ENCODE data around the gene ZSWIM7.

Gene ZSWIM7

GRCh38 chr17:15999141-15999973 lies at the start of gene ZSWIM7, which contains the start of gene TTC19:
TSS of gene ZSWIM7 (minus strand) at chr17:15999704. CDS start at chr17:15999594, 110 bp downstream.
TSS of gene TTC19 (plus strand) at chr17:15999824. CDS start at chr17:15999849, 25 bp downstream.
- peak; percentile 81 for DNase-seq (ENCODE audit: low spot score)

DNA sequence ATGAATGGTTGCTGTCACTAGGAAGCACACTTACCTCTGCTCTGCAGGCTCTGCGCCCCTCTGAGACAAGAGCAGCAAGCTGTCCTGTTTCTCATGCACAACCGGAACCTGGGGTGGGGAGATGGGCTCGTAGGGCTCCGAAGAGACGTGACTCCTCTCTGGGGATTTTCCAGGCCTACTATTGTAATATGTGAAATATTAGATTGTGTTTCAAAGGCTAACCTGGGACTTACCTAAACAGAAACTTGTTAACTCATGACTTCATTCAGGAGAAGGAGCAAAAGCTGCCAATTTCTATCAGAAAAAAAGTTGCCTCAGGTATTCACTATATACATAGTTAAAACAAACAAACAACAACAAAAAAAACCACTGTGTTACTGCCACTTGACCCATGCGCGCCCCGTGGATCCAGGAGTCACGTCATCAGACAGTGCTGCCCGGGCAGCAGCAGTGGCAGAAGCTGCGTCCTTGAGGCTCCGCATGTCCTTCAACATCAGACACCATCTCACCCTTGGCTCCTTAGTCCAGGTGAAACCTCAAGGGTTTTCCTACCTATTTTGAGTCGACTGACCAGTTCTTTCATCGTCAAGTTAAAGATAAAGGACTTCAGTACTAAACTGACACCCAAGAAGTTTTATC lies 49.4 kb upstream of the ZSWIM7 start:
- no peak for DNase-seq (ENCODE audit: low spot score)

GRCh38 chr17:16046966-16047365 lies 47.5 kb upstream of the ZSWIM7 start:
- DNase-seq (ENCODE audit: low spot score), result no peak

DNA sequence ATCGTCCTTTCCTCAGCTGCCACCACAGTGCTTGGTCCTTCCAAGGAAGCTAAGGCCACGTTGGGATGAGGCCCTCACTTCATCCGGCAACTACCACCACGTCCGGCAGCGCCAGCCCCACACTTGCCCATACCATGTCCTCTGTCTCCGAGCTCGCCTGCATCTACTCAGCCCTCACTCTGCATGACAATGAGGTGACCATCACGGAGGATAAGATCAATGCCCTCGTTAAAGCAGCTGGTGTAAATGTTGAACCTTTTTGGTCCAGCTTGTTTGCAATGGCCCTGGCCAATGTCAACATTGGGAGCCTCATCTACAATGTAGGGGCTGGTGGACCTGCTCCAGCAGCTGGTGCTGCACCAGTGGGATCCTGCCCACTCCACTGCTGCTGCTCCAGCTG lies 45.0 kb upstream of the ZSWIM7 start:
- no peak for DNase-seq (ENCODE audit: low spot score)

DNA sequence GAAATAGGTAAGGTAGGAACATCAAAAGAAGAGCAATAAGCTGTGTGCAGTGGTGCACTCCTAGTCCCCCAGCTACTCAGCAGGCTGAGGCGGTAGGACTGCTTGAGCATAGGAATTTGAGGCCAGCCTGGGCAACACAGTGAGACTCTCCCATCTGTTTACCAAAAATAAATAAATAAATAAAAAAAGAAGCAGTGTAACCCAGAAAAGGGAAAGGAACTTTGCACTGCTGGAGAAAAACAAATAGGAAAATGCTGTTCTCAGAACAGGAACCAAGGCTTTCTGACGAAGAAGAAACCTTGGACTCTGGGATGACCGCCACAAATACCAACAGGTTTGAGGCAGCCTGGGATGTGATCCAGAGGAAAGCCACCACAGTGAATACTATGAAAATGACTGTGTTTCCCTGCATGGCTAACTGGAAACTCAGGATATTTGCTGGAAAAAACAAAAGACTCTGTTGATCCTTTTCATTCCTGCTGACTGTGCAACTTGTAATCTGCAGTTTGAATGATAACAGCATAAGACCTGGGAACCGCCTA lies 41.3 kb upstream of the ZSWIM7 start:
- DNase-seq (ENCODE audit: low spot score), result no peak

DNA sequence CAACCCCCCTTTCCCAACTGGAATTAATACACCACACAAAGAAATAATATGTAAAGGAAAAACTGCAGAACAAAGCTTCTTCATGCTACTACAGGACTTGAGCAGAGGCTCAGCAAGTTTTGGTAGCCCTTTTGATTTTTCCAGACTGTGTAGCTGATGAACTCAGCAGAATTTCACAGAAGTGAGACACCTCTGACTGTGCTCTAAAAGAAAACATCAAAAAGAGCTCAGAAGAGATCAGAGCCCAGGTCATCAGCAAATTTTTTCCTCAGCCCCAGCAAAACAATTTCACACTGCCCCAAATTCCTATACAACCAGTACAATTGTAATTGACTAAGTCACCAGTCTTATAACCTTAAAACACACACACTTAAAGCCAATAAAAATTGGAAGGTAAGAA lies 38.1 kb upstream of the ZSWIM7 start:
- DNase-seq (ENCODE audit: low spot score), result no peak

DNA sequence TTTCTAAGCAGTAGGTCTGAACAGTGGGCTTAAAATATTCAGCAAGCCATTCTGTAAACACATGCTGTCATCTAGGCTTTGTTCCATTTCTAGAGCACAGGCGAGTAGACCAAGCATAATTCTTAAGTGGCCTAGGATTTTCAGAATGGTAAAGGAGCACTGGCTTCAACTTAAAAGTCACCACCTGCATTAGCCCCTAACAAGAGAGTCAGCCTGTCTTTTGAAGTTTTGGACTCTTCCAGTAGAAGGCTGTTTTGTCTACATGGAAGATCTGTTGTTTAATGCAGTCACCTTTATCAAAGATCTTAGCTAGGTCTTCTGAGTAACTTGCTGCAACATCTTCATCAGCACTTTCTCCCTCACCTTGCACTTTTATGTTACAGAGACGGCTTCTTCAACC lies 36.8 kb upstream of the ZSWIM7 start:
- no peak for DNase-seq (ENCODE audit: low spot score)

DNA sequence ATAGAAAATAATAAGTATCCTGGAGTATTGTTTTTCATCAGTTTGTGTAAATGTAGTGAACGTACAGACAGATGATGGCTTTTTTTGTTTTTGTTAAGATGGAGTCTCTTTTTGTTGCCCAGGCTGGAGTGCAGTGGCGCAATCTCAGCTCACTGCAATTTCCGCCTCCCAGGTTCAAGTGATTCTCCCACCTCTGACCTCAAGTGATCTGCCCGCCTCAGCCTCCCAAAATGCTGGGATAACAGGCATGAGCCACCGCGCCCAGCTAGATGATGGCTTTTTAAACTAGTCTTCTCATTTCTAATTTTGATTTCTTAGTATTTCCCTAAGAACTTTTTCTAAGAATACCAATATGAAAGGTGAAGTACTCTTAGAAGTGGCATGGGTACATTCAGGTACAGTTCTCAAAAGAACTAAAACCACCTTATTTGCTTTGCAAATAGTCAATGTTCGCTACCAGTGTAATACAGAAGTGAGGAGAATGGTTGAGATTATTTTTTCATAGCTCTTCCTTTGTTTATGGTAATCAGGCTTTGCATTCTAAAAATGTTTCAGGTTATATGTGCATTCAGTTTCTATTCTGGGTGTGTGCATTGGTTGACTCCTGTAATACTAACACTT lies 34.3 kb upstream of the ZSWIM7 start:
- DNase-seq (ENCODE audit: low spot score), result no peak

DNA sequence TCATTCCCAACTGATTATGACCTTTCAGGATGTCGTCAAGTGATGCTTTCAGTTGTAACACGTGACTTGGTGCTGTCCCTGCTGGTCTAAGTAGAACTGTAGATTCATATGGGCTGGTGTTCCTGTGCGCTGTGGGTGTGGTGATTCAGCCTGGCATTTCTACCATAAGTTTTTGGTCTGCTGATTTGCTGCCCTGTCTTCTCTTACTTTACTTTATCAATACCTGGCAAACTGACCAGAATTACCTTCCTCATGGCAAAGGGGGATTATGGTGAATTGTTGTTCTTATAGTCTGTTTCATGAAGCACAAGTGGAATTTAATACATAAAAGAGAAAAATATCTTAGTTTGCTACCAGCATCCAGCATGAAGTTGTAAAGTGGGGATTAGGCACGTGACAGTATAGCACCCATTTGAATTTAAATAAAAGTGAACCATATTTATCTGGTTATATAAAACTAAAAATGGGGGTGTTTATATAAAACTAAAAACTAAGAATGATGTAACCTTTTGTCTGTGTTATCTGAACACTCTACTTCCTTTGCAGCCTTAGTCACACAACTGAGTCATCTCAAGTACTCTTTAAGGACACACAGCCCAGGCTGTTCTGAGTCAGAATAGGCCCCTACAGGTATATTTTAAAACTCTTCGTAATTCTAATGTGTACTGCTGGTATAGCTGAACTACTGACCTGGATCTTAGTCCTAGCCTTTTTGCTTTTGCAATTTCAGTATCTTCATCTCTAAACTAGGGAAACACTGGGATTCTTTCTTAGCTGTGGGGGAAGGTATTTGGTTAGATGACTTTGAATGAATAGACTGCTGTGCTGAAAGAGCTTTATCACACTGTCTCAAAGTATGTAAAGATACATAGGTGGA lies 28.4 kb upstream of the ZSWIM7 start:
- DNase-seq (ENCODE audit: low spot score), result no peak

- no peak for DNase-seq (ENCODE audit: low spot score)
Measured at GRCh38 chr17:16026895-16027294, 27.4 kb upstream of the ZSWIM7 start.

- no peak for DNase-seq (ENCODE audit: low spot score)
Measured at GRCh38 chr17:16025202-16025601, 25.7 kb upstream of the ZSWIM7 start.

DNA sequence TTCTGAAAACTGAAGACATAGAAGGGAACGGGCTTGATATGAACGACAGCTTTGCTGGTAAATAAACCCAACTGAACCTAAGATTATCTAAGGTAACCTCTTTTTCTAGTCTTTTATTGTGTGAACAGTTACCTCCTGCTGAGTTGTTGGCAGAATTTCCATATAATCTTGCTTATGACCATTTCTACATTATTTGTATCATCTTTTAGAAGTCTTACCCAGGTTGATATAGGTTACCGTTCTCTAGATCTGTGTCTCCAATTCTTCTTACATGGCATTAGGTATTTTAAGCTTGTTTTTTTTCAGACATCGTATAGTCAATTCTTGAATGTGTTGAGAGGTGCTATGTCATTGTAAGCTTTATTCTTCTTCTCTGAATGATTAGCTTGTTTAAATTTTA lies 24.4 kb upstream of the ZSWIM7 start:
- no peak for DNase-seq (ENCODE audit: low spot score)

DNA sequence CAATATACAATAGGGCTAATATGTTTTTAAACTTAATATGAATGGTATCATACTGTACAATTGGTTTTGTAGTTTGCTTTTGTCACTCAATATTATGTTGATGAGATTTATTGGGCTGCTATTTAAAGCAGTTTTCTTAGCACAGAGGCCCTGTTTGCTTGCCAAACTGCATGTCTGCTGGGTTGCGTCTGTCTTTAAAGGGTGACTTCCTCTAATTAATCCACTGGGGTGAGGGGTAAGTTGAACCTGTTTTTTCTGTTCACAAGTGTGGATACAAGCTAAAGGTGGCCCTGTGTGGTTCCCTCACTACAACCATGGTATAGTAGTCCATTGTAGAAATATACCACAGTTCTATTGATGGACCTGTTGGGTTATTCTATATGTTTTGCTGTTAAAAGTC lies 19.8 kb upstream of the ZSWIM7 start:
- DNase-seq (ENCODE audit: low spot score), result no peak

DNA sequence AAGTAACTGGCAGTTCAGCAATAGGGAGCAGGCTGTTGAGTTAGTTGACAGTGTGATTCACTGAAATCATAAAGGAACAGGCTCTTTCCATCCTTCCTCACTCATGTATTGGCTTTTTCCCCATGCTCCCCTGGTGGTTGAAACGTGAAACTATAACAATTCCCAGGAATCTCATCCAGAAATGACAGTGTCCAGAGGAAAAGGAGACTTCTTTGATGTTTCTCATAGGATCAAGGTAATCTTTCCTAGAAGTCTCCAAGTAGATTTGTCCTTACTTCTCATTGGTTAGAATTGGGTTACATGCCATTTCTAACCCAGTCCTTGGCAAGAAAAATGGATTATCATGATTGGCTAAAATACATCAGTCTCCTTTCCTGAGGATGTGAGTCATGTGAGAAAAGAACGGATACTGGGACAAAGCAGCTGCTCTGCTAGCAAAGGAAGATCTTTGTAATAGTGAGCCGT lies 14.5 kb upstream of the ZSWIM7 start:
- DNase-seq (ENCODE audit: low spot score), result no peak

GRCh38 chr17:16007439-16007838 lies 7.9 kb upstream of the ZSWIM7 start:
- no peak for DNase-seq (ENCODE audit: low spot score)

- DNase-seq (ENCODE audit: low spot score), result no peak
Measured at GRCh38 chr17:16005636-16006035, 6.1 kb upstream of the ZSWIM7 start.

GRCh38 chr17:16003841-16004240 lies 4.3 kb upstream of the ZSWIM7 start:
- no peak for DNase-seq (ENCODE audit: low spot score)

DNA sequence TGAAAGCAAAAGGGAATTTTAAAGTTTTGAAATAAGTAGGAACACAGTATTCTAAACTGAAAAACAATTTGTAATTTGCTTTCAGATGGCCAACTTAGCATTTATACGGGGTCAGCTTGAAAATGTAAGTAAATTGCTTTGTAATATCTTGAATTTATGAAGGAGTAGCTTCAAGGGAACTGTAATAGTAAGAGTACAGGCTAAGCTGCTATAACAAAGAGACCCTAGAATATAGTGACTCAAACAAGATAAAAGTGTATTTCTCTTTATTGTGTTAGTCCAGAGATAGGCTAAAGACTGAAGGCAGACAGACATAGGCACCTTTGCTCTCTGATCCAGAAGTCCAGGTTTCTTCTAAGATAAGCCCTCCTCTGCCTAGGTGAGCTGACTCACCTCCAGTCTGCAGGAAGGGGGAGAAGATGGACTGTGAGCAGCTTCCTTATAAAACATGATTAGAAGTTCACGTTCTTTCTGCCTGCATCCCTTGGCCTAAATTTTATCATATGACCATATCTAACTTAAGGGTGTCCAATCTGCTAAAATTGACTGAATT lies 3.3 kb upstream of the ZSWIM7 start:
- no peak for DNase-seq (ENCODE audit: low spot score)

GRCh38 chr17:16001226-16001897 lies 1.9 kb upstream of the ZSWIM7 start:
- no peak for DNase-seq (ENCODE audit: low spot score)

DNA sequence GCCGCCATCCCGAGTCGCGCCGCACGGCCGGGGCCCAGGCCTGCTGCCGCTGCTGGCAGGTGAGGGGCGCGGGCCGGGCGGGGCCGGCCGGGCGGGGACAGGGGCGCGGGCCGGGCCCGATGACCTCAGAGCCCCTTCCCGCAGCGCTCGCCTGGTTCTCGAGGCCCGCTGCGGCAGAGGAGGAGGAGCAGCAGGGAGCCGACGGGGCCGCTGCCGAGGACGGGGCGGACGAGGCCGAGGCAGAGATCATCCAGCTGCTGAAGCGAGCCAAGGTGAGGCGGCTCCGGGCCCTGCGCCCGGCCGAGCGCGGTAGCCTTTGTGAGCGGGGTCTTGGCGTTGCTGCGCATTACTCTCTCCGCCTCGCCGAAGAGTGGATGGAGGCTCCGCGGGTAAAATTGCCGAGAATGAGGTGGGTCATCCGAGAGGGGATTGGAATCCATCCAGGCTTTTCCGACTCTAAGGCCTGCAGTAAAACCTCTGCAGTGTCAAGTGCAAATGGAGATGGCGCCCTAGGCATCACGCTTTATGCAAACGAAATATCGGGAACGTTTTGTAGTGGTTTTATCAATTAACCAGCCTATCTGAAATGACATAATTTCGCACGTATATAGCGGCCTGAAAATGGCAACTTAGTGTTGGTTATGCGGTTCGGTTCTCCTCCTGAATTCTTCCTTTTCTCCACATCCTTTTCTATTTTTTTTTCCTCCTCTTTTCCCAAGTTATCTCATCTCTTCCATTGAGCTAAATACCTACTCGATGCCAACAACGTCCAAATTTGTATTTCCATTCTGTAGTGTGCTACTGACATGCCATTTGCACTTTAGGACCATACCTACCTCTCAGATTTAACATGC lies 697 bp upstream of the ZSWIM7 start:
- peak; percentile 35 for DNase-seq (ENCODE audit: low spot score)

Data from NAMALWA (cell line).